H1 (cell line): ENCODE measurements around the gene EIF4E3. TPM values are rescaled to one million over a fixed set of nuclear protein-coding genes. Genes with fewer than 3 reads are reported as not detected.

ENCODE experiments used
- CTCF ChIA-PET: fragments of 300-600 bp; sonication (Branson Sonifier 250); formaldehyde crosslinking; loops from one replicate; lab custom pipeline; 2021; ENCODE audit not compliant: partially characterized antibody; lab: Charles Lee
- POLR2A ChIA-PET: fragments of 300-600 bp; sonication (Branson Sonifier 250); formaldehyde crosslinking; loops from one replicate; lab custom pipeline; 2021; ENCODE audit warnings: inconsistent platforms; ENCODE audit not compliant: partially characterized antibody; lab: Charles Lee
- DNase-seq, 2 experiments: peaks; one replicate each; pipeline versions ENCODE4 v3.0.0 to v3.0.0-alpha.2; 2010 to 2022; ENCODE audit warnings: low spot score in 2 of 2, low read depth in 1 of 2, mixed read lengths in 1 of 2
- FAIRE-seq: peaks from 2 replicates; lab custom pipeline; 2011; peaks lifted over from hg19 to GRCh38; lab: Jason Lieb, UNC
- H2AFZ ChIP-seq: 2 replicates; pipeline ENCODE4 v1.8.1; 2012; ENCODE audit warnings: low read length, inconsistent platforms
- H2AK5ac ChIP-seq: 2 replicates; pipeline ENCODE4 v1.6.1; 2013; ENCODE audit warnings: low read depth, low read length
- H2BK120ac ChIP-seq: replicated peaks from 2 replicates; pipeline ENCODE3; 2013; ENCODE audit warnings: low read depth, low read length, inconsistent platforms
- H2BK12ac ChIP-seq: 2 replicates; pipeline ENCODE4 v1.6.1; 2013; ENCODE audit warnings: low read depth, low read length
- H2BK15ac ChIP-seq: 2 replicates; pipeline ENCODE4 v1.6.1; 2013; ENCODE audit warnings: low read length
- H2BK20ac ChIP-seq: 2 replicates; pipeline ENCODE4 v1.6.1; 2013; ENCODE audit warnings: low read length
- H2BK5ac ChIP-seq: 2 replicates; pipeline ENCODE4 v1.6.1; 2013; ENCODE audit warnings: low read depth, low read length
- H3K14ac ChIP-seq: 2 replicates; pipeline ENCODE4 v1.6.1; 2013; ENCODE audit warnings: inconsistent platforms; ENCODE audit not compliant: insufficient read length
- H3K18ac ChIP-seq: 2 replicates; pipeline ENCODE4 v1.6.1; 2013; ENCODE audit warnings: low read length; ENCODE audit errors: extremely low read depth
- H3K23ac ChIP-seq: 2 replicates; pipeline ENCODE4 v1.6.1; 2013; ENCODE audit warnings: inconsistent platforms; ENCODE audit not compliant: insufficient read length
- H3K23me2 ChIP-seq: 2 replicates; pipeline ENCODE4 v1.6.1; 2013; ENCODE audit warnings: low read depth, low read length
- H3K27ac ChIP-seq: 2 replicates; pipeline ENCODE4 v1.6.1; 2011; ENCODE audit warnings: low read depth, low read length, inconsistent platforms
- H3K27me3 ChIP-seq, 4 experiments: replicated peaks in 1 of 4; 1 replicate in 1 of 4; 2 replicates in 3 of 4; pipeline versions ENCODE4 v1.6.1 to v1.8.1; 2011 to 2013; ENCODE audit warnings: low read length in 3 of 4, mild to moderate bottlenecking in 3 of 4, inconsistent platforms in 2 of 4, mixed read lengths in 2 of 4, moderate library complexity in 1 of 4; ENCODE audit not compliant: control insufficient read depth in 3 of 4, insufficient read depth in 3 of 4; ENCODE audit errors: extremely low read depth in 1 of 4
- H3K36me3 ChIP-seq, 4 experiments: 2 replicates each; pipeline versions ENCODE4 v1.6.1 to v1.8.1; 2011 to 2013; ENCODE audit warnings: mild to moderate bottlenecking in 4 of 4, low read length in 3 of 4, moderate library complexity in 2 of 4, control low read depth in 1 of 4, inconsistent platforms in 1 of 4; ENCODE audit not compliant: insufficient read depth in 4 of 4, control insufficient read depth in 2 of 4
- H3K4ac ChIP-seq: replicated peaks from 2 replicates; pipeline ENCODE3; 2013; ENCODE audit warnings: low read length, low read depth, mixed read lengths, inconsistent platforms; ENCODE audit not compliant: insufficient read length
- H3K4me1 ChIP-seq, 4 experiments: replicated peaks in 1 of 4; 1 replicate in 1 of 4; 2 replicates in 3 of 4; pipeline versions ENCODE4 v1.6.1 to v1.8.1; 2011 to 2013; ENCODE audit warnings: low read length in 3 of 4, inconsistent platforms in 2 of 4, mixed read lengths in 1 of 4; ENCODE audit not compliant: insufficient read depth in 4 of 4, control insufficient read depth in 3 of 4
- H3K4me2 ChIP-seq, 2 experiments: 2 replicates each; pipeline versions ENCODE4 v1.6.1 to v1.8.1; 2011 to 2013; ENCODE audit warnings: low read depth in 2 of 2, low read length in 2 of 2, control low read depth in 1 of 2, inconsistent platforms in 1 of 2, mild to moderate bottlenecking in 1 of 2; ENCODE audit not compliant: insufficient read depth in 1 of 2
- H3K4me3 ChIP-seq, 4 experiments: fragments of 200-600, 300-600 bp in 1 of 4; sonication (generic), shearing (Covaris generic), sonication (Bioruptor Twin) in 1 of 4; 2 replicates each; pipeline versions ENCODE4 v1.5.1 to v1.8.1; 2011 to 2016; ENCODE audit warnings: low read length in 4 of 4, low read depth in 3 of 4, control low read depth in 2 of 4, inconsistent platforms in 2 of 4, mild to moderate bottlenecking in 2 of 4, mixed read lengths in 1 of 4, moderate library complexity in 1 of 4; ENCODE audit not compliant: insufficient read depth in 2 of 4; ENCODE audit errors: extremely low read depth in 1 of 4
- H3K56ac ChIP-seq: replicated peaks from 2 replicates; pipeline ENCODE3; 2013; ENCODE audit warnings: low read depth, mild to moderate bottlenecking, mixed read lengths, low read length, inconsistent platforms; ENCODE audit not compliant: insufficient read length
- H3K79me1 ChIP-seq: 2 replicates; pipeline ENCODE4 v1.6.1; 2013; ENCODE audit warnings: low read depth, low read length, control low read depth
- H3K79me2 ChIP-seq, 2 experiments: 2 replicates each; pipeline versions ENCODE4 v1.6.1 to v1.8.1; 2012 to 2013; ENCODE audit warnings: low read length in 2 of 2, mild to moderate bottlenecking in 2 of 2, inconsistent platforms in 1 of 2; ENCODE audit not compliant: insufficient read depth in 2 of 2, control insufficient read depth in 1 of 2
- H3K9ac ChIP-seq, 4 experiments: replicated peaks in 1 of 4; 1 replicate in 1 of 4; 2 replicates in 3 of 4; pipeline versions ENCODE4 v1.6.1 to v1.8.1; 2011 to 2013; ENCODE audit warnings: low read depth in 3 of 4, low read length in 3 of 4, control low read depth in 2 of 4, mild to moderate bottlenecking in 2 of 4, moderate library complexity in 2 of 4, inconsistent platforms in 1 of 4; ENCODE audit errors: extremely low read depth in 1 of 4
- H3K9me3 ChIP-seq, 2 experiments: 2 replicates each; pipeline versions ENCODE4 v1.6.1 to v1.8.1; 2012 to 2013; ENCODE audit warnings: mild to moderate bottlenecking in 2 of 2, moderate library complexity in 2 of 2, control low read depth in 1 of 2, inconsistent platforms in 1 of 2, low read depth in 1 of 2, low read length in 1 of 2, mixed read lengths in 1 of 2; ENCODE audit not compliant: insufficient read depth in 2 of 2
- H4K20me1 ChIP-seq, 2 experiments: replicated peaks in 1 of 2; 2 replicates each; pipeline versions ENCODE3 to v1.8.1; 2011 to 2013; ENCODE audit warnings: inconsistent platforms in 2 of 2, low read length in 2 of 2, mild to moderate bottlenecking in 1 of 2; ENCODE audit not compliant: insufficient read depth in 2 of 2, control insufficient read depth in 1 of 2
- H4K5ac ChIP-seq: 2 replicates; pipeline ENCODE4 v1.6.1; 2013; ENCODE audit warnings: low read length, low read depth, mixed read lengths, inconsistent platforms; ENCODE audit not compliant: insufficient read length
- H4K8ac ChIP-seq: 2 replicates; pipeline ENCODE4 v1.8.0; 2013; ENCODE audit warnings: mild to moderate bottlenecking, moderate library complexity, low read length, inconsistent platforms; ENCODE audit not compliant: insufficient read depth; ENCODE audit errors: extremely low read depth
- H4K91ac ChIP-seq: replicated peaks from 2 replicates; pipeline ENCODE3; 2013; ENCODE audit warnings: low read length, mixed read lengths, inconsistent platforms; ENCODE audit not compliant: insufficient read length
- BRCA1 ChIP-seq: IDR thresholded peaks from 2 replicates; pipeline ENCODE4 v1.6.1; 2012; ENCODE audit warnings: low read depth, low read length, improper control_type of control experiment
- HDAC2 ChIP-seq, 2 experiments: fragments of 300-600 bp in 1 of 2; sonication (generic) in 1 of 2; IDR thresholded peaks; 2 replicates each; pipeline ENCODE4 v1.6.1; 2011 to 2012; ENCODE audit warnings: low read depth in 2 of 2, low read length in 2 of 2, mild to moderate bottlenecking in 2 of 2, moderate library complexity in 2 of 2, borderline replicate concordance in 1 of 2, inconsistent platforms in 1 of 2
- KDM4A ChIP-seq: IDR thresholded peaks from one replicate; pipeline ENCODE4 v1.7.1; 2012; ENCODE audit warnings: low read depth, mild to moderate bottlenecking, moderate library complexity, low read length, inconsistent platforms; ENCODE audit not compliant: severe bottlenecking
- RBBP5 ChIP-seq: IDR thresholded peaks from 2 replicates; pipeline ENCODE4 v1.7.1; 2012; ENCODE audit warnings: low read depth, mild to moderate bottlenecking, inconsistent platforms, low read length, moderate library complexity, borderline replicate concordance
- SIN3A ChIP-seq, 2 experiments: IDR thresholded peaks in 1 of 2; conservative IDR thresholded peaks in 1 of 2; 2 replicates each; pipeline ENCODE4 v1.6.1; 2011 to 2012; ENCODE audit warnings: low read length in 2 of 2, improper control_type of control experiment in 1 of 2, low read depth in 1 of 2, mild to moderate bottlenecking in 1 of 2
- SRF ChIP-seq: IDR thresholded peaks from 2 replicates; pipeline ENCODE4 v1.6.1; 2011; ENCODE audit warnings: mild to moderate bottlenecking, low read depth, low read length, moderate library complexity
- SUZ12 ChIP-seq: fragments of 200-600 bp; sonication (generic); IDR thresholded peaks from 2 replicates; pipeline ENCODE4 v1.6.1; 2012; ENCODE audit warnings: mild to moderate bottlenecking, inconsistent platforms, low read length, moderate library complexity, mixed read lengths
- TAF1 ChIP-seq: IDR thresholded peaks from 2 replicates; pipeline ENCODE4 v1.6.1; 2011; ENCODE audit warnings: mild to moderate bottlenecking, low read depth, low read length
- WGBS, 2 experiments: shearing (Covaris generic) in 1 of 2; methylation state at CpG; one replicate each; pipeline versions ENCODE4 v1.1.6 to v1.1.7; 2013 to 2015; ENCODE audit warnings: low lambda C conversion rate in 2 of 2, mixed read lengths in 2 of 2, inconsistent platforms in 1 of 2, low coverage in 1 of 2, missing lambda C conversion rate in 1 of 2; ENCODE audit not compliant: insufficient replicate concordance in 2 of 2, insufficient coverage in 1 of 2, insufficient read length in 1 of 2; ENCODE audit errors: extremely low coverage in 1 of 2, missing lambda C conversion rate in 1 of 2; 5-methylcytosine and 5-hydroxymethylcytosine counted together
- polyA plus RNA-seq, 7 experiments: library from polyadenylated mRNA; depleted of rRNA in 3 of 7; stranded (reverse) in 5 of 7; unstranded in 2 of 7; fragments of >200 nt in 5 of 7; fragments of 200-250 nt in 2 of 7; gene quantifications; 1 replicate in 5 of 7; 2 replicates in 1 of 7; 4 replicates in 1 of 7; pipeline versions ENCODE4 v1.2.1 to v1.2.3, GENCODE V29; 2011 to 2013; ENCODE audit warnings: missing spikeins in 2 of 7, mixed read lengths in 2 of 7
- total RNA-seq: library from RNA; stranded (reverse); fragmentation: NEBNext Ultra II Directional; extraction: Animal tissue kit (Norgen Biotek cat#: 25700); gene quantifications from 2 replicates; pipeline ENCODE4 v1.2.1, GENCODE V29; 2021
- TF ChIP-seq, protein P1 (sequence below): IDR thresholded peaks from 2 replicates; pipeline ENCODE4 v1.6.1; 2012; ENCODE audit warnings: inconsistent platforms

EIF4E3 gene
- total and polyA plus RNA-seq, 2 of the 8 experiments (the other 6 are each of a cell fraction or from before 2014, with no cell fraction given), result 5.2 to 17.0 TPM

DNA sequence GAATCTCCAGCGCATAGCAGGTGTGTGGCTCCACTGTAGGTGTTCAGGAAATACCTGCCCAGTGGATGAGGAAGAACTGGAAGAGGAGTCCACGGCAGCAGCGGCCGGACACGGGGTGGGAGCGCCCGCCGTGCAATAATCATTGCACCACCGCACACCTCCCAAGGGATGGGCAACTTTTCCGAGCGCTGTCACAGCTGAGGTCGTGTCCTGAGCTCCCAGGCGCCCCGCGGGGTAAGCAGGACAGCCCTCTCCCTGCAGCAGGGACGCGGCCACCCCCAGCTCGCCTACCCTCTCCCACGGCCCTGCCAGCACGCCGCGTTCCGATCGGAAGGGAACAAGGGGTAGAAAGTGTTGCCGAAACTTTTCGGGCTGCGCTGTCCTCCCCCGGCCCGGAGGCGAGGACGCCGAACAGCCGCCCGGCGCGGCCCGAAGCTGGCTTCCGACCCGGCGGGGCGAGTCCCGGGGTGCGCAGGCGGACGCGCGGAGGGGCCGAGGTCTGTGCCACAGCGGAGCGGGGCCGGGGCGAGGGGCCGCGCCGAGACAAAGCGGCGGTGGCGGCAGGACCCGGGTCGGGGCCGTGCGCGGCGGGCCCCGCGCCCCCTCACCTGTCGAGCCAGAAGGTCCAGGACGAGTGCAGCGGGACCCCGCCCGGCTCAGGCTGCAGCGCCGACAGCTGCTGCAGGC, 475 bp downstream of the EIF4E3 start:
- Histone ChIP-seq H3K4me2 (peak overlapping the region; percentile 87 to 97), H3K27me3 (peaks cover 3 to 19% (median 16%) of the 10 kb centered on the region in 4 experiments), H2BK15ac (no peak overlapping the region), H2BK12ac (no peak overlapping the region), H3K9me3 (no peaks in the 10 kb centered on the region), H3K4ac (peak overlapping the region; percentile 28), H3K14ac (no peak overlapping the region), H3K27ac (peak overlapping the region; percentile 20; the same call in 1 of the 2 replicates), H4K5ac (no peak overlapping the region), H4K20me1 (peaks cover 0 to 7% of the 10 kb centered on the region in 2 experiments), H2AFZ (no peak overlapping the region; the same call in 1 of the 2 replicates), H2BK5ac (no peak overlapping the region), H3K23me2 (peaks cover 9% of the 10 kb centered on the region), H3K4me3 (peak overlapping the region; percentile 67 to 84 (median 76)), H2BK120ac (no peak overlapping the region), H3K56ac (no peak overlapping the region), H2AK5ac (no peak overlapping the region), H3K23ac (no peak overlapping the region), H4K91ac (no peak overlapping the region), H2BK20ac (no peak overlapping the region), H3K36me3 (no peaks in the 10 kb centered on the region), H3K18ac (peak overlapping the region; percentile 79), H3K4me1 (peaks cover 6 to 21% (median 9%) of the 10 kb centered on the region in 4 experiments), H4K8ac (0 out of 2 replicates have a peak overlapping the region, but pooled peaks have one; percentile 6), H3K79me1 (no peaks in the 10 kb centered on the region; the same call in 1 of the 2 replicates), H3K79me2 (no peaks in the 10 kb centered on the region), H3K9ac (peak overlapping the region; percentile 35 to 95 (median 59); a peak in 6 of 7 replicates)
- CTCF ChIA-PET, result interaction anchor here (0.5 to 3.4 kb wide), 4 partner anchors 9 to 981 kb away, joined by 3 to 18 read pairs (median 4); no protein-coding TSS in a partner anchor
- peak in 1 of 2 experiments; percentile 67 for DNase-seq
- 3% methylated on average over 40 of the region's 73 CpGs; no CpG with 5 or more reads in 1 of the 2 experiments for WGBS, 2 experiments
- no peak for FAIRE-seq
- TF ChIP-seq, protein P1, sequence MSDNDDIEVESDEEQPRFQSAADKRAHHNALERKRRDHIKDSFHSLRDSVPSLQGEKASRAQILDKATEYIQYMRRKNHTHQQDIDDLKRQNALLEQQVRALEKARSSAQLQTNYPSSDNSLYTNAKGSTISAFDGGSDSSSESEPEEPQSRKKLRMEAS, result peak; percentile 37; the same call in 1 of the 2 replicates
- TF ChIP-seq TAF1, result 0 out of 2 replicates have a peak, but pooled peaks have one; percentile 28
- 0 out of 2 replicates have a peak, but pooled peaks have one; percentile 60 for TF ChIP-seq RBBP5
- TF ChIP-seq SRF, result no peak
- TF ChIP-seq SUZ12, result peak; percentile 43; the same call in 1 of the 2 replicates
- TF ChIP-seq SIN3A (conservative IDR thresholded peaks at IDR 0.05 in 1 of 2, IDR thresholded peaks at IDR 0.05 in 1 of 2; ENCODE audit: low read depth in 1 of 2, low read length in 2 of 2), result 0 out of 4 replicates have a peak, but pooled peaks of 1 of the 2 experiments have one; percentile 43
- no peak for TF ChIP-seq BRCA1
- TF ChIP-seq HDAC2 (IDR thresholded peaks at IDR 0.05; ENCODE audit: borderline replicate concordance in 1 of 2, low read depth in 2 of 2, low read length in 2 of 2), result 0 out of 4 replicates have a peak, but pooled peaks of 1 of the 2 experiments have one; percentile 45
- TF ChIP-seq KDM4A, result peak; percentile 90
- POLR2A ChIA-PET, result interaction anchor here (1.3 to 2.1 kb wide), 2 partner anchors 11 to 148 kb away, joined by 3 to 5 read pairs; no protein-coding TSS in a partner anchor
